Measurements from ENCODE around the gene PLLP.

GRCh38 chr16:57226701-57227621, 57.5 kb downstream of the PLLP start:
- TF ChIP-seq, protein P1, sequence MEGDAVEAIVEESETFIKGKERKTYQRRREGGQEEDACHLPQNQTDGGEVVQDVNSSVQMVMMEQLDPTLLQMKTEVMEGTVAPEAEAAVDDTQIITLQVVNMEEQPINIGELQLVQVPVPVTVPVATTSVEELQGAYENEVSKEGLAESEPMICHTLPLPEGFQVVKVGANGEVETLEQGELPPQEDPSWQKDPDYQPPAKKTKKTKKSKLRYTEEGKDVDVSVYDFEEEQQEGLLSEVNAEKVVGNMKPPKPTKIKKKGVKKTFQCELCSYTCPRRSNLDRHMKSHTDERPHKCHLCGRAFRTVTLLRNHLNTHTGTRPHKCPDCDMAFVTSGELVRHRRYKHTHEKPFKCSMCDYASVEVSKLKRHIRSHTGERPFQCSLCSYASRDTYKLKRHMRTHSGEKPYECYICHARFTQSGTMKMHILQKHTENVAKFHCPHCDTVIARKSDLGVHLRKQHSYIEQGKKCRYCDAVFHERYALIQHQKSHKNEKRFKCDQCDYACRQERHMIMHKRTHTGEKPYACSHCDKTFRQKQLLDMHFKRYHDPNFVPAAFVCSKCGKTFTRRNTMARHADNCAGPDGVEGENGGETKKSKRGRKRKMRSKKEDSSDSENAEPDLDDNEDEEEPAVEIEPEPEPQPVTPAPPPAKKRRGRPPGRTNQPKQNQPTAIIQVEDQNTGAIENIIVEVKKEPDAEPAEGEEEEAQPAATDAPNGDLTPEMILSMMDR (IDR thresholded peaks at IDR 0.05), result no peak
- TF ChIP-seq POLR2A (IDR thresholded peaks at IDR 0.05), result no peak
